ENCODE results near the gene HNRNPH3.
A peak's percentile ranks its signal among the peaks of the same experiment; 100 is the strongest.

The HNRNPH3 gene

GRCh38 chr10:68332259-68333057 lies 594 bp downstream of the HNRNPH3 start, which contains the start of gene PBLD:
TSS of gene PBLD (minus strand) at chr10:68332928. CDS start at chr10:68306844, 26,084 bp downstream.
- peak; percentile 74 for DNase-seq

DNA sequence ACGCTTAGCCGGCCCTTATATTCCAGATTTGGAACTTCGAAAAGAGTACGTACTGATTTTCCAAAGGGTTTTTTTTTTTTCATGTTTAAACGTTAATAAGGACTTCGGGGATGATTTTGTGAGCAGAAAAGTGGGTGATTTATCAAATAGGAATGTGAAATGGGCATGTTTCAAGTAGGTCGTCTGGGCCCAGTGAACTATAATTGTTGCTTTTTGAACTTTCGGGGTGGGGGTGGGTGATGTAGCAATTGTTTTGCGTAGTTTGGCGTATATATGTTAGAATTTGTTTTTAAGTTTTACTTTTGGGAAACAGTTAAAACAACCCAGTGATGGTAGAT lies 1.2 kb downstream of the HNRNPH3 start:
- no peak for DNase-seq

- no peak for DNase-seq
Measured at GRCh38 chr10:68333440-68334431, 1.9 kb downstream of the HNRNPH3 start.

DNA sequence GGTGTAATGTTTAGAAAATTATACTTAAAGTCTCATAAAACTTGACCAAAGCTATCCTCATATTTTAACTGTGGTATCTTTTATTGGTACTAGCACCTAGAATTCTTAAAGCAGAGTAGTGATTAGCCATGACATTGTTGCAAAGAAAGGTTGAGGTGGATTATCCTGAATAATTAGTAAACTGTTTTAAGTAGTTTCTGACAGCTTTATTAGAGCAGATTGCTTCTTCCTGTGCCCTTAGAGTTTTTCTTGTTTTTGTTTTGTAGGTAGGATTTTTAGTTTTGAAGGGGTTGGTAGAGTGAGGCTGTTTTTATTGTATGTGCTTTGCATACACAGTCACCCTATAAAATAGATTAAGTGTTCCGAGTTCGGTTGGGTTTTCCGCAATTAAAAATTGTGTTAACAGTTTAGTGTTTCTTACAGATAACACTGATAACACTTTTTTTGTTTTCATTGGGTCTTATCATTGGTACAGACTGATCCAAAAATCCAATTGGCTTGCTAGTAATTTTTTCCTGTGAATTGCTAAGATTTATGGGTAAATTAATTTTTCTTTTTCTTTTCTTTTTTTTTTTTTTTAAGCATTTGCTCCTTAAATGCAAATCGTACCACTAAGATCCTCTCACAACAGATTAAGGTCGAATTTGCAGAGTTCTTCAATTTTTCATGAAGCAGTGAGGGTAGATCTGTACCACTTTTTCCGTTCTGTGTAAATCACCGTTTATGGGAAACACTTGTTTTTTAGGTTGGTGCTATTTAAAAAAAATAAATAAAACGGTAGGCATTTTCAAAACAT lies 3.0 kb downstream of the HNRNPH3 start:
- no peak for DNase-seq

DNA sequence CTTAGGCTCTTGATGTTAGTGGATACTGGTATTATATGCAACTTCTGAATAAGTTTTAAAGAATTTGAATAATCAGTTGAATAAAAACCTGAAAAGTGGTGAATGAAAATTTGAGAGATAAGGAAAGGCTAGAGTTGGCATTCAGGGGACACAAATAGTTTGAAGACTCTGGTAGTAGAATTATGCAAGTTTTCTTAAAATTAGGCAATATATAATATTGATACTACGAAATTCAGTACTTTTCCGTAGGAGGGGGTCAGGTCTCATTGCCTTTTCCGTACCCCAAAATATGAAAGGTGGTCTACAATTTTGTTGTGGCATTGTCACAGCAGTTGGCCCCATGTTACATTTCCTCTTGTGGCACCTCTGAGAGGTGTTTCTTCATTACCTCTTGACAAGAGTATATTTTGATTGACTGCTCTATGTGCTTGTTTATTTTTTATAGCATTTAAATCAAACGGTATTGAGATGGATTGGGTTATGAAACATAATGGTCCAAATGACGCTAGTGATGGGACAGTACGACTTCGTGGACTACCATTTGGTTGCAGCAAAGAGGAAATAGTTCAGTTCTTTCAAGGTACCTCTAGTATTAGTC lies 5.0 kb downstream of the HNRNPH3 start:
- DNase-seq, result no peak

GRCh38 chr10:68340358-68341080 lies 8.7 kb downstream of the HNRNPH3 start:
- DNase-seq, result no peak

GRCh38 chr10:68342909-68343516 lies 11.1 kb downstream of the HNRNPH3 start:
- DNase-seq, result no peak

DNA sequence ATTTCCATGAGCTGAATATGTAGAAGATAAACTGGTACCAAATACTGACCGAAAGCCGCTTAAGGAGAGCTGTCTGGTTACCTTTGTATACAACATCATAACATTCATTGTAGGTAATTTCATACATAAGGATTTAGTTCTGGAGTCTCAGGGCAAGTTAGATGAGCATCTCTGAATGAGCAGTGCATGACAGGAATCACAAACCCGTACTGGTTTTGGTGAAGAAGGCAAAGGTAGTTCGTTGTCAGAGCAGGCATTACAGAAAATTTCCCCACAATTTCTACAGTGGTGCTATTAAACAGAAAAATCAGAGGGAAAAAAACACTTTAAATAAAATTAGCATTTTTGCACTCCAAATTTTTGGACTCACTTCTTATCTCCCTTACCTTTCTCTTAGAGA lies 13.8 kb downstream of the HNRNPH3 start:
- DNase-seq, result no peak

GRCh38 chr10:68346774-68347173 lies 14.9 kb downstream of the HNRNPH3 start:
- DNase-seq, result no peak

DNA sequence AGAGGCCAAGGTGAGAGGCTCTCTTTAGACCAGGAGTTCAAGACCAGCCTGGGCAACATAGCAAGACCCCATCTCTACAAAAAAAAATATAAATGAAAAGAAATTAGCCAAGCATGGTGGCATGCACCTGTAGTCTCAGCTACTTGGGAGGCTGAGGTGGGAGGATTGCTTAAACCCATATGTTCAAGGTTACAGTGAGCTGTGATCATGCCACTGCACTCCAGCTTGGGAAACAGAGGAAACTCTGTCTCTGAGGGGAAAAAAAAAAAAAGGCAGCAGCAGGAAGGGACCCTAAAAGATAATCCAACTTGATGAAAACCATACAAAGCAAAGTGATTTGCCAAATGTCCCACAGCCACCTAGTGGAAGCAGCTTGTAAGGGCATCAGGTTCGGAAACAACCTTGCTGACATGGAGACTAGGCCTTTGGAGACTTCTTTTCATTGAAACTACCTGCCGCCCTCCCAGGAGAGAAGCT lies 16.4 kb downstream of the HNRNPH3 start:
- peak; percentile 55 for DNase-seq

DNA sequence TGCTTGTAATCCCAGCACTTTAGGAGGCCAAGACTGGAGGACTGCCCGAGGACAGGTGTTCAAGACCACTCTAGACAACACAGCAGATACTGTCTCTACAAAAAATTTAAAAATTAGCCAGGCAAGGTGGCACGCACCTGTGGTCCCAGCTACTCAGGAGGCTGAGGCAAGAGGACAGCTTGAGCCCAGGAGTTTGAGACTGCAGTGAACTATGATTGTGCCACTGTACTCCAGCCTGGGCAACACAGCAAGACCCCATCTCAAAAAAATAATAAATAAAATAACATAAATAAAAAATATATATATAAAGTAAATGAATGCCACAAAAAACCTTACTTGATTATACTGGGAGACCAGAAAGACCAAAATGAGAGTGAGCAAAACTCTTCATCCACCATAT lies 21.7 kb downstream of the HNRNPH3 start:
- no peak for DNase-seq

DNA sequence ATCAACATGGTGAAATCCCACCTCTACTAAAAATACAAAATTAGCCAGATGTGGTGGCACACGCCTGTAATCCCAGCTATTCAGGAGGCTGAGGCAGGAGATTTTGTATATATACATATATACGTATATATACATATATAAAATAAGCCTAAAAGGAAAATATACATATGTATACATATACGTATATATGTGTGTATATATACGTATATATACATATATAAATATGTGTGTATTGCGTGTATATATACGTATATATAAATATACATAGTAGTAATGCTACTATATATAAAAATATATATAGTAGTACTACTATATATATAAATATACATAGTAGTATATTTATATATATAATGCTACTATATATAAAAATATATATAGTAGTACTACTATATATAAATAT lies 27.3 kb downstream of the HNRNPH3 start:
- no peak for DNase-seq

- no peak for DNase-seq
Measured at GRCh38 chr10:68362590-68362989, 30.7 kb downstream of the HNRNPH3 start.

- DNase-seq, result no peak
Measured at GRCh38 chr10:68364101-68364886, 32.4 kb downstream of the HNRNPH3 start.

GRCh38 chr10:68365611-68366010 lies 33.7 kb downstream of the HNRNPH3 start:
- no peak for DNase-seq

DNA sequence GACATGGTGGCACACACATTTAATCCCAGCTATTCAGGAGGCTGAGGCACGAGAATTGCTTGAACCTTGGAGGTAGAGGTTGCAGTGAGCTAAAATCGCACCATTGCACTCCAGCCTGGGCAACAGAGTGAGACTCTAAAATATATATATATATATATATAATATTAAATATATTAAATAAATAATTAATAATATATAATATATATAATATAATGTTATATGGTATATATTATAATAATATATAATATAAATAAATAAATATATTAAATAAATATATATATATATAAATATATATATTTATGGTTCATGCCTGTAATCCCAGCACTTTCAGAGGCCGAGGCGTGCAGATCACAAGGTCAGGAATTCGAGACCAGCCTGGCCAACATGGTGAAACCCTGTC lies 34.7 kb downstream of the HNRNPH3 start:
- DNase-seq, result no peak

DNA sequence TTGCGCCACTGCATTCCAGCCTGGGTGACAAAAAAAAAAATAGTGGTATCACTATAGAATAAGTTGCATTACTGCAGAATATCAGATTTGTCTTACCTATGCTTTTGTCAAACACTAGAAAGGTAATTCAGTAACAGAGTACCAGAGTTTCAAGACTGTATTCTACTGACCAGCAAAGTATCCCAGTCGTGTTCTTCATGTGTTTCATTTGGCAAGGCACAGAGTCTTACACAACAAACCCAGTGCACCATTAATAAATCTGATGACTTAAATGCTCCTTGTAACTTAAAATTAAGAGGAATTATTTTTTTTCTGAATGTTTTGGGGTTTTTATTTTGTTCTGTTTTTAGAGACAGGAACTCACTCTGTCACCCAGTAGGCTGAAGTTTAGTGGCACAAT lies 35.3 kb downstream of the HNRNPH3 start:
- DNase-seq, result no peak

- no peak for DNase-seq
Measured at GRCh38 chr10:68371604-68372003, 39.7 kb downstream of the HNRNPH3 start.

GRCh38 chr10:68385740-68386139 lies 53.9 kb downstream of the HNRNPH3 start:
- no peak for DNase-seq
